ENCODE measurements around the gene USH1G.
A peak's percentile ranks its signal among the peaks of the same experiment; 100 is the strongest.

Gene USH1G

DNA sequence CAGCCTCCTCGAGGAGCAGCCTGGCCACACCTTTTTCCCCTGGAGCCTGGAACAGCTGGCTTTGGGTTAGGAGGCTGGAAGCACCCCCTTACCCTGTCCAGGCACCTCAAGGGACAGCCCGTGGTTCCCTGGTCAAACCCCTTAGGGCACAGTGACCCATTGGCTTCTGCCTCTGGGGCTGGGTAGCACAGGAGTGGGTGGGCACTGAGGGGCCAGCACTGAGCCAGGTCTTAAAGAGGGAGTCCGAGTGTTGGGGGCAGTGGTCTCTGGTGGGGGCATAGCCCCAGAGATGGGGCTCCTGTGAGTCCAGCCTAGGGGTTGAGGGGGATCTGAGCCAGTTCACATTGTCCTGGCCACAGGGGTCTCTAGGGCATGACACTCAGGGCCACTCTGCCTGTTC, 28.0 kb upstream of the USH1G start:
- no peak overlapping the region for H3K4me3 ChIP-seq (ENCODE audit: severe bottlenecking)
- no peak for DNase-seq (ENCODE audit: low spot score)
- peaks cover 12% of the 10 kb centered on the region for H3K4me1 ChIP-seq (ENCODE audit: insufficient read depth, poor library complexity, severe bottlenecking)
- H3K36me3 ChIP-seq (ENCODE audit: low read depth), result no peaks in the 10 kb centered on the region
- 0 out of 3 replicates have a peak, but pooled peaks have one; percentile 4 for ATAC-seq (ENCODE audit: low read depth)
- peak overlapping the region; percentile 28 for H3K27ac ChIP-seq (ENCODE audit: poor library complexity, severe bottlenecking)
- TF ChIP-seq, protein P1, sequence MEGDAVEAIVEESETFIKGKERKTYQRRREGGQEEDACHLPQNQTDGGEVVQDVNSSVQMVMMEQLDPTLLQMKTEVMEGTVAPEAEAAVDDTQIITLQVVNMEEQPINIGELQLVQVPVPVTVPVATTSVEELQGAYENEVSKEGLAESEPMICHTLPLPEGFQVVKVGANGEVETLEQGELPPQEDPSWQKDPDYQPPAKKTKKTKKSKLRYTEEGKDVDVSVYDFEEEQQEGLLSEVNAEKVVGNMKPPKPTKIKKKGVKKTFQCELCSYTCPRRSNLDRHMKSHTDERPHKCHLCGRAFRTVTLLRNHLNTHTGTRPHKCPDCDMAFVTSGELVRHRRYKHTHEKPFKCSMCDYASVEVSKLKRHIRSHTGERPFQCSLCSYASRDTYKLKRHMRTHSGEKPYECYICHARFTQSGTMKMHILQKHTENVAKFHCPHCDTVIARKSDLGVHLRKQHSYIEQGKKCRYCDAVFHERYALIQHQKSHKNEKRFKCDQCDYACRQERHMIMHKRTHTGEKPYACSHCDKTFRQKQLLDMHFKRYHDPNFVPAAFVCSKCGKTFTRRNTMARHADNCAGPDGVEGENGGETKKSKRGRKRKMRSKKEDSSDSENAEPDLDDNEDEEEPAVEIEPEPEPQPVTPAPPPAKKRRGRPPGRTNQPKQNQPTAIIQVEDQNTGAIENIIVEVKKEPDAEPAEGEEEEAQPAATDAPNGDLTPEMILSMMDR (IDR thresholded peaks at IDR 0.05; ENCODE audit: poor library complexity, severe bottlenecking), result no peak
- H3K9me3 ChIP-seq (ENCODE audit: severe bottlenecking), result no peaks in the 10 kb centered on the region
- H3K27me3 ChIP-seq (ENCODE audit: insufficient read depth, poor library complexity, severe bottlenecking), result no peaks in the 10 kb centered on the region

DNA sequence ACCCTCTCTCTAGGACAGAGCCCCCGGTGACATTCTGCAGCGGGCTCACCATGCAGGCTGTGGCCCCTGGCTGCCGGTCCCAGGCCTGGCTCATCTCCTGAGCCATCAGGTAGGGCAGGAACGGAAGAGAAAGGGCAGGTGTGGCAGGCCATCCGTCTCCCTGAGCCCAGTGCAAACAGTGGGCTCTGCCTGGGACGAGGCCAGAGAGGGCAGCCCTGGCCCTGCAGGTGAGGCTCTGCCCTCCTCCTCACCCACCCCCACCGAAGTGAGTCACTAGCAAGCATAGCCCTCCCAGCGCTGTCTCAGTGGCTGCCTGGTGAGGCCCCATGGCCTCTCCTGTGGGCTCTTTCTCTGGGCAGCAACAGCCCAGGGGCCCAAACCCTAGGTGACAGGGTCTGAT, 27.2 kb upstream of the USH1G start:
- Histone ChIP-seq H3K36me3 (ENCODE audit: low read depth) (no peaks in the 10 kb centered on the region), H3K27me3 (ENCODE audit: insufficient read depth, poor library complexity, severe bottlenecking) (no peaks in the 10 kb centered on the region), H3K4me3 (ENCODE audit: severe bottlenecking) (no peak overlapping the region), H3K4me1 (ENCODE audit: insufficient read depth, poor library complexity, severe bottlenecking) (peaks cover 12% of the 10 kb centered on the region), H3K27ac (ENCODE audit: poor library complexity, severe bottlenecking) (peak overlapping the region; percentile 28), H3K9me3 (ENCODE audit: severe bottlenecking) (no peaks in the 10 kb centered on the region)
- peak; percentile 80 for DNase-seq (ENCODE audit: low spot score)
- TF ChIP-seq, protein P1 (IDR thresholded peaks at IDR 0.05; ENCODE audit: poor library complexity, severe bottlenecking), result no peak
- ATAC-seq (ENCODE audit: low read depth), result peak; percentile 91

GRCh38 chr17:74949455-74950115, 26.5 kb upstream of the USH1G start:
- Histone ChIP-seq H3K36me3 (ENCODE audit: low read depth) (no peaks in the 10 kb centered on the region), H3K4me1 (ENCODE audit: insufficient read depth, poor library complexity, severe bottlenecking) (peaks cover 15% of the 10 kb centered on the region), H3K4me3 (ENCODE audit: severe bottlenecking) (no peak overlapping the region), H3K9me3 (ENCODE audit: severe bottlenecking) (no peaks in the 10 kb centered on the region), H3K27ac (ENCODE audit: poor library complexity, severe bottlenecking) (peak overlapping the region; percentile 28), H3K27me3 (ENCODE audit: insufficient read depth, poor library complexity, severe bottlenecking) (no peaks in the 10 kb centered on the region)
- ATAC-seq (ENCODE audit: low read depth) (no peak), DNase-seq (ENCODE audit: low spot score) (no peak)
- TF ChIP-seq, protein P1 (IDR thresholded peaks at IDR 0.05; ENCODE audit: poor library complexity, severe bottlenecking), result no peak

GRCh38 chr17:74947041-74947754, 24.1 kb upstream of the USH1G start:
- DNase-seq (ENCODE audit: low spot score) (peak; percentile 54), ATAC-seq (ENCODE audit: low read depth) (no peak)
- Histone ChIP-seq H3K4me1 (ENCODE audit: insufficient read depth, poor library complexity, severe bottlenecking) (peaks cover 28% of the 10 kb centered on the region), H3K36me3 (ENCODE audit: low read depth) (no peaks in the 10 kb centered on the region), H3K27ac (ENCODE audit: poor library complexity, severe bottlenecking) (no peak overlapping the region), H3K27me3 (ENCODE audit: insufficient read depth, poor library complexity, severe bottlenecking) (no peaks in the 10 kb centered on the region), H3K4me3 (ENCODE audit: severe bottlenecking) (no peak overlapping the region), H3K9me3 (ENCODE audit: severe bottlenecking) (no peaks in the 10 kb centered on the region)
- TF ChIP-seq, protein P1 (IDR thresholded peaks at IDR 0.05; ENCODE audit: poor library complexity, severe bottlenecking), result no peak

- ATAC-seq (ENCODE audit: low read depth) (no peak), DNase-seq (ENCODE audit: low spot score) (no peak)
- H3K27me3 ChIP-seq (ENCODE audit: insufficient read depth, poor library complexity, severe bottlenecking), result no peaks in the 10 kb centered on the region
- H3K4me3 ChIP-seq (ENCODE audit: severe bottlenecking), result no peak overlapping the region
- no peaks in the 10 kb centered on the region for H3K36me3 ChIP-seq (ENCODE audit: low read depth)
- H3K9me3 ChIP-seq (ENCODE audit: severe bottlenecking), result no peaks in the 10 kb centered on the region
- H3K4me1 ChIP-seq (ENCODE audit: insufficient read depth, poor library complexity, severe bottlenecking), result peaks cover 28% of the 10 kb centered on the region
- TF ChIP-seq, protein P1 (IDR thresholded peaks at IDR 0.05; ENCODE audit: poor library complexity, severe bottlenecking), result no peak
- H3K27ac ChIP-seq (ENCODE audit: poor library complexity, severe bottlenecking), result no peak overlapping the region
Measured at GRCh38 chr17:74946641-74947040, 23.6 kb upstream of the USH1G start.

Measured in RWPE2 (cell line).